IMR-90 (cell line): ENCODE measurements around the gene PTP4A2. TPM values are rescaled to one million over a fixed set of nuclear protein-coding genes. Genes with fewer than 3 reads are reported as not detected.

Source experiments
- ATAC-seq: fragments of 200-7000 bp; cut with Tn5 transposase; 2 replicates; pipeline ENCODE4 v1.9.1; 2020; ENCODE audit warnings: low read depth, mild to moderate bottlenecking, moderate library complexity
- BruUV-seq: library from RNA; stranded (reverse); fragments of 400-500 nt; replicated peaks from 2 replicates; lab custom pipeline; 2021; lab: Mats Ljungman, UMichigan
- CTCF ChIA-PET: fragments of 300-600 bp; formaldehyde crosslinking; extraction: SDS; loops from one replicate; lab custom pipeline; 2021; ENCODE audit warnings: antibody characterized with exemption; lab: Yijun Ruan, JAX
- POLR2A ChIA-PET: fragments of 300-600 bp; sonication (Branson Sonifier 250); formaldehyde crosslinking; loops from one replicate; lab custom pipeline; 2022; ENCODE audit warnings: antibody characterized with exemption; ENCODE audit not compliant: unreplicated experiment; lab: Charles Lee
- DNase-seq: peaks from one replicate; pipeline ENCODE4 v3.0.0; 2013
- H2AFZ ChIP-seq: replicated peaks from 2 replicates; pipeline ENCODE3; 2013; ENCODE audit warnings: low read length, mild to moderate bottlenecking; ENCODE audit not compliant: poor library complexity
- H2AK5ac ChIP-seq: 2 replicates; pipeline ENCODE4 v1.6.1; 2013; ENCODE audit warnings: low read depth, low read length, inconsistent platforms
- H2AK9ac ChIP-seq: replicated peaks from 2 replicates; pipeline ENCODE3; 2013; ENCODE audit warnings: mild to moderate bottlenecking, low read depth, low read length, moderate library complexity; ENCODE audit not compliant: poor library complexity
- H2BK120ac ChIP-seq: 2 replicates; pipeline ENCODE4 v1.6.1; 2013; ENCODE audit warnings: low read depth, low read length, inconsistent platforms
- H2BK15ac ChIP-seq: 3 replicates; pipeline ENCODE4 v1.6.1; 2013; ENCODE audit warnings: low read depth, low read length, inconsistent platforms
- H2BK20ac ChIP-seq: 2 replicates; pipeline ENCODE4 v1.6.1; 2013; ENCODE audit warnings: low read depth, mild to moderate bottlenecking, inconsistent platforms, low read length, moderate library complexity
- H2BK5ac ChIP-seq: 2 replicates; pipeline ENCODE4 v1.6.1; 2013; ENCODE audit warnings: mild to moderate bottlenecking, low read depth, low read length, inconsistent platforms; ENCODE audit not compliant: poor library complexity, severe bottlenecking
- H3K14ac ChIP-seq: replicated peaks from 2 replicates; pipeline ENCODE4 v1.6.1; 2013; ENCODE audit warnings: low read depth, low read length, inconsistent platforms
- H3K18ac ChIP-seq: 2 replicates; pipeline ENCODE4 v1.6.1; 2013; ENCODE audit warnings: low read depth, low read length, control low read depth
- H3K23ac ChIP-seq: 2 replicates; pipeline ENCODE4 v1.6.1; 2013; ENCODE audit warnings: low read depth, low read length, inconsistent platforms
- H3K27ac ChIP-seq: 2 replicates; pipeline ENCODE4 v1.5.1; 2013; ENCODE audit warnings: mild to moderate bottlenecking, control low read depth, low read length; ENCODE audit not compliant: insufficient read depth
- H3K27me3 ChIP-seq: 2 replicates; pipeline ENCODE4 v1.6.1; 2013; ENCODE audit warnings: low read length; ENCODE audit not compliant: control insufficient read depth, insufficient read depth
- H3K36me3 ChIP-seq: 2 replicates; pipeline ENCODE4 v1.6.1; 2013; ENCODE audit warnings: low read length, mixed read lengths; ENCODE audit not compliant: control insufficient read depth, insufficient read depth
- H3K4ac ChIP-seq: 2 replicates; pipeline ENCODE4 v1.6.1; 2013; ENCODE audit warnings: low read depth, low read length, inconsistent platforms
- H3K4me1 ChIP-seq: 2 replicates; pipeline ENCODE4 v1.6.1; 2013; ENCODE audit warnings: low read length, mixed read lengths; ENCODE audit not compliant: control insufficient read depth, insufficient read depth
- H3K4me2 ChIP-seq: 2 replicates; pipeline ENCODE4 v1.6.1; 2013; ENCODE audit warnings: low read depth, mild to moderate bottlenecking, control low read depth, low read length, moderate library complexity
- H3K4me3 ChIP-seq: 2 replicates; pipeline ENCODE4 v1.5.1; 2013; ENCODE audit warnings: low read depth, mild to moderate bottlenecking, control low read depth, low read length, moderate library complexity; ENCODE audit not compliant: insufficient read depth
- H3K56ac ChIP-seq: 2 replicates; pipeline ENCODE4 v1.6.1; 2013; ENCODE audit warnings: low read length, inconsistent platforms; ENCODE audit not compliant: insufficient read depth; ENCODE audit errors: extremely low read depth
- H3K79me1 ChIP-seq, 2 experiments: 2 replicates each; pipeline ENCODE4 v1.6.1; 2013; ENCODE audit warnings: low read length in 2 of 2, inconsistent platforms in 1 of 2, low read depth in 1 of 2
- H3K9ac ChIP-seq: 2 replicates; pipeline ENCODE4 v1.6.1; 2013; ENCODE audit warnings: low read depth, low read length, control low read depth
- H3K9me1 ChIP-seq: 2 replicates; pipeline ENCODE4 v1.6.1; 2013; ENCODE audit warnings: low read length, inconsistent platforms; ENCODE audit not compliant: insufficient read depth
- H3K9me3 ChIP-seq: 2 replicates; pipeline ENCODE4 v1.6.1; 2013; ENCODE audit warnings: low read length; ENCODE audit not compliant: control insufficient read depth, insufficient read depth
- H4K20me1 ChIP-seq: 2 replicates; pipeline ENCODE4 v1.6.1; 2013; ENCODE audit warnings: low read length, inconsistent platforms; ENCODE audit not compliant: insufficient read depth
- H4K5ac ChIP-seq: 2 replicates; pipeline ENCODE4 v1.6.1; 2013; ENCODE audit warnings: mild to moderate bottlenecking, low read depth, low read length, control low read depth
- H4K8ac ChIP-seq, 2 experiments: 2 replicates each; pipeline ENCODE4 v1.6.1; 2013; ENCODE audit warnings: low read depth in 2 of 2, low read length in 2 of 2, control low read depth in 1 of 2, inconsistent platforms in 1 of 2
- H4K91ac ChIP-seq: 2 replicates; pipeline ENCODE4 v1.6.1; 2013; ENCODE audit warnings: low read depth, low read length, inconsistent platforms; ENCODE audit not compliant: insufficient read depth
- CEBPB ChIP-seq: IDR thresholded peaks from 2 replicates; pipeline ENCODE4 v1.6.1; 2012; ENCODE audit warnings: low read depth, low read length, improper control_type of control experiment
- CHD1 ChIP-seq: IDR thresholded peaks from 2 replicates; pipeline ENCODE4 v1.6.1; 2012; ENCODE audit warnings: low read depth, low read length, improper control_type of control experiment
- CTCF ChIP-seq: conservative IDR thresholded peaks from 2 replicates; pipeline ENCODE4 v1.5.1; 2012; ENCODE audit warnings: mild to moderate bottlenecking, low read depth, low read length, improper control_type of control experiment
- MAFK ChIP-seq: IDR thresholded peaks from 2 replicates; pipeline ENCODE4 v1.6.1; 2012; ENCODE audit warnings: low read depth, low read length, improper control_type of control experiment
- MXI1 ChIP-seq: IDR thresholded peaks from 2 replicates; pipeline ENCODE4 v1.6.1; 2012; ENCODE audit warnings: low read depth, mild to moderate bottlenecking, low read length, moderate library complexity, borderline replicate concordance
- RAD21 ChIP-seq: IDR thresholded peaks from 2 replicates; pipeline ENCODE4 v1.6.1; 2012; ENCODE audit warnings: low read length, improper control_type of control experiment
- RCOR1 ChIP-seq: IDR thresholded peaks from 2 replicates; pipeline ENCODE4 v1.6.1; 2012; ENCODE audit warnings: mild to moderate bottlenecking, low read length, improper control_type of control experiment; ENCODE audit not compliant: insufficient replicate concordance
- RFX5 ChIP-seq: IDR thresholded peaks from 2 replicates; pipeline ENCODE4 v1.8.0; 2012; ENCODE audit warnings: low read depth, mild to moderate bottlenecking, low read length, moderate library complexity
- SMC3 ChIP-seq: fragments of 150-350 bp; IDR thresholded peaks from 2 replicates; pipeline ENCODE4 v1.6.1; 2016; ENCODE audit warnings: low read depth, mild to moderate bottlenecking, antibody characterized with exemption, low read length, moderate library complexity
- WGBS, 2 experiments: methylation state at CpG; one replicate each; pipeline versions ENCODE4 v1.1.5 to v1.1.7; 2013; ENCODE audit warnings: missing lambda C conversion rate in 2 of 2; ENCODE audit not compliant: insufficient read length in 1 of 2; ENCODE audit errors: extremely low coverage in 2 of 2; 5-methylcytosine and 5-hydroxymethylcytosine counted together
- dilution Hi-C: fragments of 300-500 bp; cut with HindIII; formaldehyde crosslinking; loops from one replicate; pipeline ENCODE4 v1.14.3; 2018; ENCODE audit warnings: low sequenced_read_pairs; ENCODE audit not compliant: unreplicated experiment
- in situ Hi-C: fragments of 300-500 bp; cut with MboI; formaldehyde crosslinking; loops from 3 replicates; pipeline ENCODE4 v1.14.3; 2019; ENCODE audit warnings: low sequenced_read_pairs, inconsistent platforms, mixed read lengths
- intact Hi-C: fragments of 100-400 bp; cut with micrococcal nuclease; formaldehyde crosslinking; loops from 2 replicates; pipeline ENCODE4 v1.10.0; 2022
- polyA plus RNA-seq, 3 experiments: library from polyadenylated mRNA; depleted of rRNA; stranded (reverse); fragments of >200 nt; gene quantifications; 2 replicates each; pipeline ENCODE4 v1.2.3, GENCODE V29; 2012; ENCODE audit warnings: low replicate concordance in 1 of 3
- total RNA-seq: library from RNA; depleted of rRNA; stranded (reverse); fragments of >200 nt; gene quantifications from 2 replicates; pipeline ENCODE4 v1.2.3, GENCODE V29; 2012
- TF ChIP-seq, protein P1 (sequence below): fragments of 150-350 bp; IDR thresholded peaks from 2 replicates; pipeline ENCODE4 v1.6.1; 2017; ENCODE audit warnings: mild to moderate bottlenecking, antibody characterized with exemption, low read length, low read depth

Gene PTP4A2
- total and polyA plus RNA-seq, 2 of the 4 experiments (the other 2 are of a cell fraction), result 135 to 328 TPM

GRCh38 chr1:31924839-31925238 lies 13.3 kb downstream of the PTP4A2 start:
- peaks cover 97% of the 10 kb centered on the region for H4K20me1 ChIP-seq

More at GRCh38 chr1:31924839-31925238, 13.3 kb downstream of the PTP4A2 start:
- intact Hi-C loops (loop anchor here (5.0 kb wide), 1 partner anchor 37 kb away; no protein-coding TSS in a partner anchor), in situ Hi-C loops (no loop called here), dilution Hi-C loops (no loop called here)
- TF ChIP-seq, protein P1, sequence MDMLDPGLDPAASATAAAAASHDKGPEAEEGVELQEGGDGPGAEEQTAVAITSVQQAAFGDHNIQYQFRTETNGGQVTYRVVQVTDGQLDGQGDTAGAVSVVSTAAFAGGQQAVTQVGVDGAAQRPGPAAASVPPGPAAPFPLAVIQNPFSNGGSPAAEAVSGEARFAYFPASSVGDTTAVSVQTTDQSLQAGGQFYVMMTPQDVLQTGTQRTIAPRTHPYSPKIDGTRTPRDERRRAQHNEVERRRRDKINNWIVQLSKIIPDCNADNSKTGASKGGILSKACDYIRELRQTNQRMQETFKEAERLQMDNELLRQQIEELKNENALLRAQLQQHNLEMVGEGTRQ, result no peak
- TF ChIP-seq MXI1, result no peak
- no peak for TF ChIP-seq CTCF
- TF ChIP-seq RAD21, result no peak
- no peak for TF ChIP-seq RCOR1
- no peak for TF ChIP-seq CEBPB
- no peak for TF ChIP-seq SMC3
- TF ChIP-seq CHD1, result no peak
- no peak for TF ChIP-seq RFX5
- TF ChIP-seq MAFK, result no peak
- H3K23ac ChIP-seq, result no peak overlapping the region
- WGBS, 2 experiments, result no CpG with 5 or more reads among the region's 1 CpG
- no peak overlapping the region for H3K56ac ChIP-seq
- no peak overlapping the region for H2AK9ac ChIP-seq
- no peak overlapping the region for H3K4ac ChIP-seq
- H4K8ac ChIP-seq, result no peak overlapping the region
- peaks cover 9% of the 10 kb centered on the region for H3K9me1 ChIP-seq
- no peak overlapping the region for H4K5ac ChIP-seq
- no peak overlapping the region for H3K14ac ChIP-seq
- H3K9me3 ChIP-seq, result no peaks in the 10 kb centered on the region
- peaks cover 11% of the 10 kb centered on the region for H3K4me1 ChIP-seq
- no peak overlapping the region for H3K9ac ChIP-seq
- H2BK15ac ChIP-seq, result no peak overlapping the region
- peak overlapping the region; percentile 8 for H2BK5ac ChIP-seq
- no peak overlapping the region for H3K4me3 ChIP-seq
- H2AK5ac ChIP-seq, result no peak overlapping the region
- H3K27ac ChIP-seq, result no peak overlapping the region
- DNase-seq (no peak), ATAC-seq (peak; percentile 21; the same call in 1 of the 2 replicates)
- H2BK20ac ChIP-seq, result no peak overlapping the region
- ChIA-PET POLR2A (interaction anchor here (0.5 to 0.6 kb wide), 2 partner anchors 12 to 54 kb away, joined by 4 to 5 read pairs; no protein-coding TSS in a partner anchor), CTCF (interaction anchor here (0.8 to 1.2 kb wide), 2 partner anchors 9 to 39 kb away, joined by 3 read pairs; no protein-coding TSS in a partner anchor)
- BruUV-seq, result no TSS peak
- H3K27me3 ChIP-seq, result no peaks in the 10 kb centered on the region
- no peak overlapping the region; the same call in 1 of the 2 replicates for H3K4me2 ChIP-seq
- H4K91ac ChIP-seq, result no peak overlapping the region
- H3K18ac ChIP-seq, result no peak overlapping the region
- H2AFZ ChIP-seq, result no peak overlapping the region
- no peak overlapping the region for H2BK120ac ChIP-seq
- H3K79me1 ChIP-seq, result peaks cover 0 to 27% of the 10 kb centered on the region in 2 experiments; a peak in 2 of 4 replicates
- H3K36me3 ChIP-seq, result 0 out of 2 replicates have a peak, but pooled peaks cover 1% of the 10 kb centered on the region
